ENCODE measurements around the gene DQX1.

DNA sequence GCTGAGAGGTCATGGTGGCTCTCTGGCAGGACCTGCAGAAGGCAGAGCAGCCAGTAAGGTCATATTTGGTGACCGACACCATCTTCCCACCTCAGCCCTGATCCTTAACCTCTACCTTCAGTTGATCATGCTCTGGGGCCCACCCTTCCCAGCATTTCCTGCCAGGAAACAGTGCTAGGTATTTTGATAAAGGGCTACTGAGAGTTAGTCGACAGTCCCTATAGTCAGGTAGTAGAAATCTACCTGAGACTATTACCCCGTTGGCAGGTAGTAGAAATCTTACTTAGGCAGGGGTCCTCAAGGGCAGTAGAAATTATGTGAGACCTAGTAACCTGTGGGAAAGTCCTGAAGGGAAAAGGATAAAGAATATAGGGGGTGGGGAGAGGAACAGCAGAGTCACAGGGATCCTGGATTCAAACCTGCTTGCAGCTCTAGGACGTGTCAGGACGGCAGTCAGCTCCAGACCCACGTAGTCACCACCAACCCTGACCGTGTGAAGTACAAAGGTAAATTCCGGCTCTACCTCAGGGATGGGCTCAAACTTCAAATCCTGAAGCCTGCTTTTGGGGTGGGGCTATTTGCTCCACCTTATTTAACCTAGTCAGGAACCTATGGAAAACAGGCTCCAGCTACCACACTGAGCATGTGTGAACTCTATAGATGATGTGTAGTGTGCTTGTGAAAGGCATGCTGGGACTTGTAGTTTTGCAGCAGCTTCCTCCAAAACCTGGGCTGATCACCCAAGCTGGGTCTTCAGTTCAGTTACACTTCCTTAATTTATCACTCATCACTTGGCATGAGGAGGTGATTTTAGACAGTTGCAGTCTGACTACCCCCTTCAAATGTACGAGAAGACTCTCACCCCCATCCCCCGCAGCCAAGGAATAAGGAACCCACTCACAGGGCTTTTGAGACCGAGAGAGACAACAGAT lies at the start of gene DQX1:
- TF ChIP-seq NFE2L2 (IDR thresholded peaks at IDR 0.05; ENCODE audit: low read depth, low read length) = no peak
- TF ChIP-seq, protein P1, sequence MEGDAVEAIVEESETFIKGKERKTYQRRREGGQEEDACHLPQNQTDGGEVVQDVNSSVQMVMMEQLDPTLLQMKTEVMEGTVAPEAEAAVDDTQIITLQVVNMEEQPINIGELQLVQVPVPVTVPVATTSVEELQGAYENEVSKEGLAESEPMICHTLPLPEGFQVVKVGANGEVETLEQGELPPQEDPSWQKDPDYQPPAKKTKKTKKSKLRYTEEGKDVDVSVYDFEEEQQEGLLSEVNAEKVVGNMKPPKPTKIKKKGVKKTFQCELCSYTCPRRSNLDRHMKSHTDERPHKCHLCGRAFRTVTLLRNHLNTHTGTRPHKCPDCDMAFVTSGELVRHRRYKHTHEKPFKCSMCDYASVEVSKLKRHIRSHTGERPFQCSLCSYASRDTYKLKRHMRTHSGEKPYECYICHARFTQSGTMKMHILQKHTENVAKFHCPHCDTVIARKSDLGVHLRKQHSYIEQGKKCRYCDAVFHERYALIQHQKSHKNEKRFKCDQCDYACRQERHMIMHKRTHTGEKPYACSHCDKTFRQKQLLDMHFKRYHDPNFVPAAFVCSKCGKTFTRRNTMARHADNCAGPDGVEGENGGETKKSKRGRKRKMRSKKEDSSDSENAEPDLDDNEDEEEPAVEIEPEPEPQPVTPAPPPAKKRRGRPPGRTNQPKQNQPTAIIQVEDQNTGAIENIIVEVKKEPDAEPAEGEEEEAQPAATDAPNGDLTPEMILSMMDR (conservative IDR thresholded peaks at IDR 0.05; ENCODE audit: low read depth, low read length) = no peak
- TF ChIP-seq SMC3 (IDR thresholded peaks at IDR 0.05; ENCODE audit: low read depth, low read length) = no peak
- TF ChIP-seq CHD1 (IDR thresholded peaks at IDR 0.05; ENCODE audit: low read depth, low read length) = no peak
- no peak for TF ChIP-seq RFX5 (IDR thresholded peaks at IDR 0.05; ENCODE audit: low read depth, low read length)
- no peak for TF ChIP-seq MXI1 (IDR thresholded peaks at IDR 0.05; ENCODE audit: borderline replicate concordance, low read depth, low read length)
- no peak for TF ChIP-seq POLR2A (IDR thresholded peaks at IDR 0.05; ENCODE audit: low read depth, low read length)
- TF ChIP-seq, protein P2, sequence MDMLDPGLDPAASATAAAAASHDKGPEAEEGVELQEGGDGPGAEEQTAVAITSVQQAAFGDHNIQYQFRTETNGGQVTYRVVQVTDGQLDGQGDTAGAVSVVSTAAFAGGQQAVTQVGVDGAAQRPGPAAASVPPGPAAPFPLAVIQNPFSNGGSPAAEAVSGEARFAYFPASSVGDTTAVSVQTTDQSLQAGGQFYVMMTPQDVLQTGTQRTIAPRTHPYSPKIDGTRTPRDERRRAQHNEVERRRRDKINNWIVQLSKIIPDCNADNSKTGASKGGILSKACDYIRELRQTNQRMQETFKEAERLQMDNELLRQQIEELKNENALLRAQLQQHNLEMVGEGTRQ (IDR thresholded peaks at IDR 0.05; ENCODE audit: low read depth, low read length) = no peak

Measured in IMR-90 (cell line).